Activated T-helper 17 cell treated with anti-CD3 and anti-CD28 coated beads, Interleukin-2, amount 50 U/mL, for 72 hours (primary cell): ENCODE data around the gene GCSAM. TPM values are rescaled to one million over a fixed set of nuclear protein-coding genes. Genes with fewer than 3 reads are reported as not detected.
"Not testable (repeated sequence)": the region's sequence is repeated elsewhere in the genome, so short reads cannot be mapped to it uniquely, and the experiment has no call there.

Experiments used
- ATAC-seq: fragments of 150-1000 bp; cut with Tn5 transposase; replicated peaks from 2 replicates; pipeline ENCODE4 v1.10.0; 2021; ENCODE audit warnings: mild to moderate bottlenecking, moderate library complexity
- H3K27ac Mint-ChIP-seq: one replicate; pipeline ENCODE4 v1.8.0; 2022; ENCODE audit warnings: mixed read lengths
- H3K27me3 Mint-ChIP-seq: one replicate; pipeline ENCODE4 v1.8.0; 2022; ENCODE audit warnings: mixed read lengths
- H3K36me3 Mint-ChIP-seq: one replicate; pipeline ENCODE4 v1.8.0; 2022; ENCODE audit warnings: low read depth, mild to moderate bottlenecking, mixed read lengths
- H3K4me1 Mint-ChIP-seq: one replicate; pipeline ENCODE4 v1.8.0; 2022; ENCODE audit warnings: mixed read lengths
- H3K4me3 Mint-ChIP-seq: one replicate; pipeline ENCODE4 v1.8.0; 2022; ENCODE audit warnings: mild to moderate bottlenecking, mixed read lengths
- H3K9me3 Mint-ChIP-seq: one replicate; pipeline ENCODE4 v1.8.0; 2022; ENCODE audit warnings: mixed read lengths
- total RNA-seq, 2 donors: library from RNA; stranded (reverse); gene quantifications; one replicate each; pipeline ENCODE4 v1.2.3, GENCODE V29; 2022

GCSAM gene
- total RNA-seq, 2 donors from 2014 or later, result 13.5 to 18.6 TPM

DNA sequence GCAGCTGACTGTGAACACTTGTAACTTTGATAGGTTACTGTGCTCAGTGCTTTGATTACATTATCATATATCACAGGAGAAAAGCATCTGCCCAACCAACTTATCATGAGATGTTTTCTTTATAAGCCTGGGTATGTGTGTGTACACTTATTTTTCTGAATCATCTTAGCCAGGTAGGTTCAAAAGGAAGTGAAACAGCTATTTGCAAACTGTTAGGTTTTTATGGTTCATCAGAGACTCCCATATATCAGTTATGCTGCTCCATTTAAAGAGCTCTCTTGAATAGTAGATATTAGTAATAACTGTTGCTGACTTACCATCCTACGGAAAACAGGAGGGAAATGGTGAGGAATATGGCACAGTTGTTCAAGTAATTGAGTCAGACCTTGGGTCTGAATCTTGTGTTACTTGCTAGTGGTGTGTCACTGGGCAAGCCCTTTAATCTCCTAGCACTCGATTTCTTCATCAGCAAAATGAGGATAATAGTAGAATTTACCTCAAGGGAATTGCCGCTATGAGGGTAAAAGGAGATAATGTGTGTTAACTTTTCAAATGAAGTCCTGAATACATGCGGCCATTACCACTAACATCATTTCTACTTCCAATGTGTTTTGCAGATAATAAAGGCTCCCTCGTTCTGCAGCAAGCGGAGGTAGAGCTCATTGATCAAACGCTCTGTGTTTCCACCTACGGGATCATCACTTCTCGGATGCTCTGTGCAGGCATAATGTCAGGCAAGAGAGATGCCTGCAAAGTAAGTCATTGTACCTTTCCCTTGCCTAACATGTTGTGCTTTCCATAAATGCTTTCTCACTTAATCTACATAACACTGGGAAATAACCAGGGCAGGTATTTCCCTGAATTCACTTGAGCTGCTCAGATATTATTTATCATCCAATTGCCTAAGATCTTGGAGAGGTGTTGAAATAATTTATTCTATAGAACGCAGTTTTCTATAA, 54.6 kb downstream of the GCSAM start:
- peaks cover 11% of the 10 kb centered on the region for H3K4me1 Mint-ChIP-seq
- no peaks in the 10 kb centered on the region for H3K36me3 Mint-ChIP-seq
- no peak overlapping the region for H3K27ac Mint-ChIP-seq
- H3K27me3 Mint-ChIP-seq, result no peaks in the 10 kb centered on the region
- no peak overlapping the region for H3K4me3 Mint-ChIP-seq
- no peaks in the 10 kb centered on the region for H3K9me3 Mint-ChIP-seq
- no peak for ATAC-seq

DNA sequence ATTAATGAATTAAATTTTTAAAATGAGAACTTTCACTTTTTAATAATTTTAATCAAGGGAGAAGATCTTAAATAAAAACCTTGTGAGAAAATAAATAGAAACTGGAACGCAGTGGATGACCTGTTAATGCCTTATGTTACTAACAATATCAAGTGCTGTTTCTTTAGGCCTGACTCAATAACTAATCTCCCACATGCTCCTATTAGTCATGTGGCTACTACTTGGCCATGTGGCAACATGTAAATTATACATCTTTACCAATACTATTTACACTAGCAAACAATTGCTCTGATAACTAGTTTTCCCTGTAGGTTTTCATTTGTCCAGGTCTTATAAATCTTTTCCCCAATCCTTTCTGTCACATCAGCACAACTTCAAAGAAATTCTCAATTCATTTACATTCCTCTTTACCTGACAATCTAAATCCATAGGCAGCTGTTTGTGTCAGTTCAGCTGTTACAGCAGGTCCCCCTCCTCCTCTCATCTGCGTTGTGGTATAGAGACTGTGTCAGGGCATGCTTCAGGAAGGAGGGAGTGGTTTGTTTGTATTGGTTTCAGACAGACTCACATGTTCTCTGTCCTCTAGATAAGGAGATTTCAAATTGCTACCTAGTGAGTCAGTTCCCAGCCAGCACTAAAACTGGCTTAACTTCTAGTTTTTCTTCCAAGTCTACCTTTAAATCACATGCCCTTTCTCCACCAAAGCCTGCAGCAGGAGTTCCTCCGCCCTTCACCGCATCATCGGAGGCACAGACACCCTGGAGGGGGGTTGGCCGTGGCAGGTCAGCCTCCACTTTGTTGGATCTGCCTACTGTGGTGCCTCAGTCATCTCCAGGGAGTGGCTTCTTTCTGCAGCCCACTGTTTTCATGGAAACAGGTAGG, 58.2 kb downstream of the GCSAM start:
- H3K4me3 Mint-ChIP-seq, result peak overlapping the region; percentile 61
- ATAC-seq, result peak; percentile 98
- H3K36me3 Mint-ChIP-seq, result no peaks in the 10 kb centered on the region
- H3K4me1 Mint-ChIP-seq, result peaks cover 11% of the 10 kb centered on the region
- peak overlapping the region; percentile 53 for H3K27ac Mint-ChIP-seq
- H3K9me3 Mint-ChIP-seq, result peaks cover under 1% of the 10 kb centered on the region
- no peaks in the 10 kb centered on the region for H3K27me3 Mint-ChIP-seq

DNA sequence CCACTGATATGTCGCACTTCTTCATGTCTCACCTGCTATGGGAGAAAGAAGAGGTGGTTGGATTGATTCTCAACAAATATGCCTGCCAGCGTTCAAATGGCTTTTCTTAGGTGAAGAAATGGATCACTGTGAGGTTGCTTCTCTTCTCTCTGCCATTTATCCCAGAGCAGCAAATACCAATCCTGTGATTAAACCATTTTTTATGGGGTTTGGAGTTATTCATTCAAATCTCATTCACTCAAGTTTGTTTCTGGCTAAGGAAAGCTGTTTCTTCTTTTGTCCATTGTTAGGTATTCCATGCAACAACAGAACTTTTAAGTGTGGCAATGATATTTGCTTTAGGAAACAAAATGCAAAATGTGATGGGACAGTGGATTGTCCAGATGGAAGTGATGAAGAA, 59.0 kb downstream of the GCSAM start:
- Mint-ChIP-seq H3K27ac (no peak overlapping the region), H3K36me3 (no peaks in the 10 kb centered on the region), H3K4me1 (peaks cover 11% of the 10 kb centered on the region), H3K27me3 (no peaks in the 10 kb centered on the region), H3K4me3 (peak overlapping the region; percentile 61), H3K9me3 (peaks cover 4% of the 10 kb centered on the region)
- no peak for ATAC-seq

DNA sequence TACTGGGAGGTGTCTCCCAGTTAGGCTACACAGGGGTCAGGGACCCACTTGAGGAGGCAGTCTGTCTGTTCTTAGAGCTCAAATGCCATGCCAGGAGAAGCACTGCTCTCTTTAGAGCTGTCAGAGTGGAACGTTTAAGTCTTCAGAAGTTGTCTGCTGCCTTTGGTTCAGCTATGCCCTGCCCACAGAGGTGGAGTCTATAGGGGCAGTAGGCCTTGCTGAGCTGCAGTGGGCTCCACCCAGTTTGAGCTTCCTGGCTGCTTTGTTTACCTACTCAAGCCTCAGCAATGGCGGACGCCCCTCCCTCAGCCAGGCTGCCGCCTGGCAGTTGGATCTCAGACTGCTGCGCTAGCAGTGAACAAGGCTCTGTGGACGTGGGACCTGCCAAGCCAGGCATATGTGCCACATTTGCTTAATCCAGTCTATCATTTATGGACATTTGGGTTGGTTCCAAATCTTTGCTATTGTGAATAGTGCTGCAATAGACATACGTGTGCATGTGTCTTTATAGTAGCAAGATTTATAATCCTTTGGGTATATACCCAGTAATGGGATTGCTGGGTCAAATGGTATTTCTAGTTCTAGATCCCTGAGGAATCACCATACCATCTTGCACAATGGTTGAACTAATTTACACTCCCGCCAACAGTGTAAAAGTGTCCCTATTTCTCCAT, 60.5 kb downstream of the GCSAM start:
- peak overlapping the region; percentile 83 for H3K4me3 Mint-ChIP-seq
- peak overlapping the region; percentile 70 for H3K27ac Mint-ChIP-seq
- H3K9me3 Mint-ChIP-seq, H3K36me3 Mint-ChIP-seq, ATAC-seq, H3K27me3 Mint-ChIP-seq: not testable (repeated sequence)
- H3K4me1 Mint-ChIP-seq, result peaks cover 11% of the 10 kb centered on the region

Other genes starting within 250 kb of the GCSAM start
- gene ABHD10, start 154.2 kb downstream of the GCSAM start, total RNA-seq, result 10 to 100 TPM; 63.3 to 84.9 TPM
- 1 to 10 TPM in 1 of 2 donors, under 1 TPM in 1; 0.56 to 7.1 TPM for gene TAGLN3, start 134.3 kb downstream of the GCSAM start, total RNA-seq
- 1 to 10 TPM in 1 of 2 donors, under 1 TPM in 1; 0.24 to 1.6 TPM for gene TMPRSS7, start 98.5 kb downstream of the GCSAM start, total RNA-seq
- 10 to 100 TPM in 1 of 2 donors, 1 to 10 TPM in 1; 9.9 to 14.5 TPM for gene C3orf52, start 46.9 kb downstream of the GCSAM start, total RNA-seq
- not detected for gene SLC9C1, start 161.0 kb upstream of the GCSAM start, total RNA-seq
- gene CD200, start 199.9 kb upstream of the GCSAM start, total RNA-seq, result 10 to 100 TPM in 1 of 2 donors, 1 to 10 TPM in 1; 5.1 to 26.8 TPM